Tibial nerve (tissue), 4 donors: ENCODE measurements around the gene IL17B.

ENCODE experiments used
- CTCF ChIP-seq, 5 experiments: fragments of 200-600 bp in 3 of 5; fragments of 450-650 bp in 2 of 5; sonication (generic) in 3 of 5; IDR thresholded peaks; one replicate each; pipeline ENCODE4 v1.5.1; 2016 to 2019; ENCODE audit warnings: antibody characterized with exemption in 5 of 5, mild to moderate bottlenecking in 3 of 5, moderate library complexity in 2 of 5
- EP300 ChIP-seq, 2 donors: sonication (generic); formaldehyde crosslinking; IDR thresholded peaks; one replicate each; pipeline ENCODE4 v1.6.1; 2017; ENCODE audit warnings: antibody characterized with exemption in 2 of 2, mild to moderate bottlenecking in 1 of 2
- POLR2A ChIP-seq, 2 donors: fragments of 450-650 bp; IDR thresholded peaks; one replicate each; pipeline ENCODE4 v1.6.1; 2017; ENCODE audit warnings: antibody characterized with exemption in 2 of 2, mild to moderate bottlenecking in 2 of 2, moderate library complexity in 2 of 2

- TF ChIP-seq CTCF (IDR thresholded peaks at IDR 0.05) (no peak), POLR2A (IDR thresholded peaks at IDR 0.05) (no peak), EP300 (IDR thresholded peaks at IDR 0.05) (peak in 1 of 2 donors; percentile 19)
These were observed 26.6 kb upstream of the IL17B start for GRCh38 chr5:149405550-149406202.
